BLaER1 treated with 17β-estradiol and CSF1 and Interleukin-3, amounts not matched to agents 10 nM and 100 nM (cell line): Measurements from ENCODE around the gene HOXC4.
A peak's percentile ranks its signal among the peaks of the same experiment; 100 is the strongest.

Source experiments
- H3K27ac ChIP-seq, 11 experiments: shearing (Covaris generic); formaldehyde crosslinking; 2 replicates each; pipeline ENCODE4 v1.8.1; 2022
- H3K27me3 ChIP-seq, 11 experiments: shearing (Covaris generic); formaldehyde crosslinking; 2 replicates each; pipeline ENCODE4 v1.8.1; 2022
- H3K36me3 ChIP-seq, 11 experiments: shearing (Covaris generic); formaldehyde crosslinking; 2 replicates each; pipeline ENCODE4 v1.8.1; 2022
- H3K4me1 ChIP-seq, 10 experiments: shearing (Covaris generic); formaldehyde crosslinking; 2 replicates each; pipeline ENCODE4 v1.8.1; 2022
- H3K4me2 ChIP-seq, 11 experiments: shearing (Covaris generic); formaldehyde crosslinking; 2 replicates each; pipeline ENCODE4 v1.8.1; 2022
- H3K4me3 ChIP-seq, 10 experiments: shearing (Covaris generic); formaldehyde crosslinking; 2 replicates each; pipeline ENCODE4 v1.8.1; 2022
- H3K9ac ChIP-seq, 11 experiments: shearing (Covaris generic); formaldehyde crosslinking; 2 replicates each; pipeline ENCODE4 v1.8.1; 2022
- H3K9me3 ChIP-seq, 11 experiments: shearing (Covaris generic); formaldehyde crosslinking; replicated peaks in 1 of 11; 2 replicates each; pipeline ENCODE4 v1.8.1; 2022
- H4K20me1 ChIP-seq, 11 experiments: shearing (Covaris generic); formaldehyde crosslinking; 2 replicates each; pipeline ENCODE4 v1.8.1; 2022
- Cebpa-rat ChIP-seq, 11 experiments: shearing (Covaris generic); IDR thresholded peaks; 2 replicates each; pipeline ENCODE4 v1.8.1; 2022

The HOXC4 gene

GRCh38 chr12:54053003-54053750, 458 bp upstream of the HOXC4 start:
- no peak overlapping the region for H3K9ac ChIP-seq

GRCh38 chr12:54054742-54055194, 1.1 kb downstream of the HOXC4 start:
- Histone ChIP-seq H4K20me1 (peaks cover 0 to 74% (median 24%) of the 10 kb centered on the region in 11 experiments; a peak in 15 of 22 replicates), H3K27me3 (peaks cover 98 to 100% (median 100%) of the 10 kb centered on the region in 11 experiments), H3K9ac (no peak overlapping the region), H3K4me1 (peaks cover 0 to 18% (median 0%) of the 10 kb centered on the region in 10 experiments; a peak in 8 of 20 replicates), H3K36me3 (no peaks in the 10 kb centered on the region), H3K27ac (no peak overlapping the region), H3K4me3 (no peak overlapping the region), H3K4me2 (no peak overlapping the region), H3K9me3 (peaks cover 0 to 33% (median 14%) of the 10 kb centered on the region in 11 experiments; a peak in 16 of 22 replicates)
- TF ChIP-seq Cebpa-rat (IDR thresholded peaks at IDR 0.05), result no peak

More at GRCh38 chr12:54053003-54053750, 458 bp upstream of the HOXC4 start:
- Histone ChIP-seq H3K27ac (no peak overlapping the region), H3K36me3 (no peaks in the 10 kb centered on the region), H3K27me3 (peaks cover 98 to 100% (median 100%) of the 10 kb centered on the region in 11 experiments), H3K9me3 (peaks cover 0 to 35% (median 18%) of the 10 kb centered on the region in 11 experiments; a peak in 21 of 22 replicates), H4K20me1 (peaks cover 0 to 73% (median 28%) of the 10 kb centered on the region in 11 experiments; a peak in 15 of 22 replicates), H3K4me1 (peaks cover 0 to 18% (median 0%) of the 10 kb centered on the region in 10 experiments; a peak in 8 of 20 replicates), H3K4me3 (peak overlapping the region in 3 of 10 experiments; percentile 15 to 29 (median 26); a peak in 1 of 20 replicates), H3K4me2 (peak overlapping the region in 4 of 11 experiments; percentile 27 to 45 (median 32); a peak in 5 of 22 replicates)
- no peak for TF ChIP-seq Cebpa-rat (IDR thresholded peaks at IDR 0.05)

- Histone ChIP-seq H3K4me2 (no peak overlapping the region), H3K36me3 (no peaks in the 10 kb centered on the region), H3K4me3 (no peak overlapping the region), H3K27ac (no peak overlapping the region), H3K27me3 (peaks cover 98 to 100% (median 100%) of the 10 kb centered on the region in 11 experiments), H3K4me1 (peaks cover 0 to 18% (median 0%) of the 10 kb centered on the region in 10 experiments; a peak in 8 of 20 replicates), H4K20me1 (peaks cover 0 to 74% (median 30%) of the 10 kb centered on the region in 11 experiments; a peak in 15 of 22 replicates), H3K9me3 (peaks cover 0 to 33% (median 14%) of the 10 kb centered on the region in 11 experiments; a peak in 16 of 22 replicates), H3K9ac (no peak overlapping the region)
- no peak for TF ChIP-seq Cebpa-rat (IDR thresholded peaks at IDR 0.05)
These were observed 1.9 kb downstream of the HOXC4 start for GRCh38 chr12:54055552-54055951.

GRCh38 chr12:54056110-54056509, 2.5 kb downstream of the HOXC4 start:
- H3K36me3 ChIP-seq, result no peaks in the 10 kb centered on the region
- H3K9ac ChIP-seq, result no peak overlapping the region
- H3K4me3 ChIP-seq, result no peak overlapping the region
- H3K4me2 ChIP-seq, result no peak overlapping the region
- peaks cover 98 to 100% (median 100%) of the 10 kb centered on the region in 11 experiments for H3K27me3 ChIP-seq
- no peak overlapping the region for H3K27ac ChIP-seq
- H3K4me1 ChIP-seq, result peaks cover 0 to 14% (median 0%) of the 10 kb centered on the region in 10 experiments; a peak in 8 of 20 replicates
- H4K20me1 ChIP-seq, result peaks cover 0 to 74% (median 29%) of the 10 kb centered on the region in 11 experiments; a peak in 15 of 22 replicates
- peaks cover 0 to 30% (median 14%) of the 10 kb centered on the region in 11 experiments; a peak in 16 of 22 replicates for H3K9me3 ChIP-seq
- TF ChIP-seq Cebpa-rat (IDR thresholded peaks at IDR 0.05), result no peak

GRCh38 chr12:54058128-54058768, 4.6 kb downstream of the HOXC4 start:
- no peak for TF ChIP-seq Cebpa-rat (IDR thresholded peaks at IDR 0.05)
- no peak overlapping the region for H3K4me2 ChIP-seq
- H4K20me1 ChIP-seq, result peaks cover 0 to 61% (median 24%) of the 10 kb centered on the region in 11 experiments; a peak in 12 of 22 replicates
- H3K27me3 ChIP-seq, result peaks cover 98 to 100% (median 100%) of the 10 kb centered on the region in 11 experiments
- H3K9me3 ChIP-seq, result peaks cover 0 to 9% (median 8%) of the 10 kb centered on the region in 11 experiments; a peak in 14 of 22 replicates
- no peaks in the 10 kb centered on the region for H3K36me3 ChIP-seq
- H3K27ac ChIP-seq, result no peak overlapping the region
- H3K4me1 ChIP-seq, result peaks cover 0 to 1% (median 0%) of the 10 kb centered on the region in 10 experiments; a peak in 4 of 20 replicates
- H3K9ac ChIP-seq, result no peak overlapping the region
- no peak overlapping the region for H3K4me3 ChIP-seq

- H3K4me2 ChIP-seq, result no peak overlapping the region
- H3K36me3 ChIP-seq, result no peaks in the 10 kb centered on the region
- no peak overlapping the region for H3K27ac ChIP-seq
- peaks cover 0 to 56% (median 24%) of the 10 kb centered on the region in 11 experiments; a peak in 12 of 22 replicates for H4K20me1 ChIP-seq
- no peak for TF ChIP-seq Cebpa-rat (IDR thresholded peaks at IDR 0.05)
- no peaks in the 10 kb centered on the region for H3K4me1 ChIP-seq
- no peaks in the 10 kb centered on the region for H3K9me3 ChIP-seq
- no peak overlapping the region for H3K4me3 ChIP-seq
- peaks cover 99 to 100% (median 100%) of the 10 kb centered on the region in 11 experiments for H3K27me3 ChIP-seq
- no peak overlapping the region for H3K9ac ChIP-seq
These were observed 6.0 kb downstream of the HOXC4 start for GRCh38 chr12:54059668-54060067.

- H3K9ac ChIP-seq, result no peak overlapping the region
- H4K20me1 ChIP-seq, result peaks cover 0 to 55% (median 24%) of the 10 kb centered on the region in 11 experiments; a peak in 12 of 22 replicates
- TF ChIP-seq Cebpa-rat (IDR thresholded peaks at IDR 0.05), result no peak
- no peak overlapping the region for H3K4me2 ChIP-seq
- H3K4me1 ChIP-seq, result no peaks in the 10 kb centered on the region
- H3K27me3 ChIP-seq, result peaks cover 94 to 100% (median 99%) of the 10 kb centered on the region in 11 experiments
- no peaks in the 10 kb centered on the region for H3K36me3 ChIP-seq
- no peaks in the 10 kb centered on the region for H3K9me3 ChIP-seq
- H3K27ac ChIP-seq, result no peak overlapping the region
- H3K4me3 ChIP-seq, result no peak overlapping the region
These were observed 6.7 kb downstream of the HOXC4 start for GRCh38 chr12:54060174-54060974.
